Mesodermal cell (in vitro differentiated cells): Measurements from ENCODE around the gene SEMA3E.
"Not testable (repeated sequence)": the region's sequence is repeated elsewhere in the genome, so short reads cannot be mapped to it uniquely, and the experiment has no call there.

ENCODE experiments used
- H3K27ac ChIP-seq: 2 replicates; pipeline ENCODE4 v1.7.0; 2013; ENCODE audit warnings: mild to moderate bottlenecking, low read depth, low read length, moderate library complexity; ENCODE audit not compliant: severe bottlenecking
- H3K36me3 ChIP-seq: 2 replicates; pipeline ENCODE4 v1.7.1; 2013; ENCODE audit warnings: mild to moderate bottlenecking, low read length, moderate library complexity; ENCODE audit not compliant: control insufficient read depth, insufficient read depth
- H3K4me1 ChIP-seq: one replicate; pipeline ENCODE4 v1.7.1; 2013; ENCODE audit warnings: mild to moderate bottlenecking, low read length; ENCODE audit not compliant: insufficient read depth, control insufficient read depth, poor library complexity, severe bottlenecking
- H3K4me3 ChIP-seq: 2 replicates; pipeline ENCODE4 v1.7.0; 2013; ENCODE audit warnings: low read length, control low read depth, mild to moderate bottlenecking; ENCODE audit not compliant: insufficient read depth, poor library complexity, severe bottlenecking; ENCODE audit errors: extremely low read depth
- H3K9me3 ChIP-seq: 2 replicates; pipeline ENCODE4 v1.7.1; 2013; ENCODE audit warnings: mild to moderate bottlenecking, low read length, moderate library complexity; ENCODE audit not compliant: control insufficient read depth
- WGBS, 2 experiments: methylation state at CpG; one replicate each; pipeline ENCODE4 v1.1.5; 2013; ENCODE audit warnings: missing lambda C conversion rate in 2 of 2; ENCODE audit not compliant: insufficient coverage in 2 of 2; 5-methylcytosine and 5-hydroxymethylcytosine counted together

The SEMA3E gene

GRCh38 chr7:83451501-83452045 is 197.4 kb downstream of the SEMA3E start:
- 65 to 75% methylated on average over 3 of the region's 4 CpGs for WGBS, 2 experiments
- H3K27ac ChIP-seq = no peak overlapping the region
- H3K36me3 ChIP-seq = no peaks in the 10 kb centered on the region
- no peak overlapping the region for H3K4me3 ChIP-seq
- no peaks in the 10 kb centered on the region for H3K4me1 ChIP-seq
- H3K9me3 ChIP-seq = no peaks in the 10 kb centered on the region

GRCh38 chr7:83449781-83450180 is 199.2 kb downstream of the SEMA3E start:
- Histone ChIP-seq H3K36me3 (no peaks in the 10 kb centered on the region), H3K4me1 (no peaks in the 10 kb centered on the region), H3K4me3 (no peak overlapping the region), H3K27ac (no peak overlapping the region), H3K9me3 (no peaks in the 10 kb centered on the region)

DNA sequence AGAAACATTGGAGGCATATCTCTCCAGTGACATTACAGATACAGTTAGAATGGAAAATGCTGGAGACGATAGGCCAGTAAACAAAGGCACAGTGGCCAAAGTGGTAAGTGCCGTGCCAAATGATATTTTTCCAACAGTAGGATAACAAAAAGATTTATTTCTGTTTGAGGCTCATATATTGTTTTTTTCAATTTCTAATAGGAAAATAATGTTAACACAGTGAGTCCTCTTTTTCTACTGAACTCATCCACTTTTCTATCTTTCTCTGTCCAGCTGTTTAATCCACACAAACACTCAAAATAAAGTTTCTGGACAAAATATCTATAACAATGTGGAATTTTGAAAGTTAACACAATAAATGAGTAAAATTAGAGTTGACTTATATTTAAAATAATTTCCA is 201.3 kb downstream of the SEMA3E start:
- Histone ChIP-seq H3K4me3 (no peak overlapping the region), H3K36me3 (no peaks in the 10 kb centered on the region), H3K9me3 (no peaks in the 10 kb centered on the region), H3K27ac (no peak overlapping the region), H3K4me1 (no peaks in the 10 kb centered on the region)
- 100% methylated on average over 1 of the region's 2 CpGs; no CpG with 5 or more reads in 1 of the 2 experiments for WGBS, 2 experiments

GRCh38 chr7:83446102-83446669 is 202.8 kb downstream of the SEMA3E start:
- Histone ChIP-seq H3K36me3 (no peaks in the 10 kb centered on the region), H3K4me1 (no peaks in the 10 kb centered on the region), H3K9me3 (no peaks in the 10 kb centered on the region), H3K4me3 (no peak overlapping the region), H3K27ac (no peak overlapping the region)
- 0 to 40% methylated on average over 1 of the region's 4 CpGs for WGBS, 2 experiments

DNA sequence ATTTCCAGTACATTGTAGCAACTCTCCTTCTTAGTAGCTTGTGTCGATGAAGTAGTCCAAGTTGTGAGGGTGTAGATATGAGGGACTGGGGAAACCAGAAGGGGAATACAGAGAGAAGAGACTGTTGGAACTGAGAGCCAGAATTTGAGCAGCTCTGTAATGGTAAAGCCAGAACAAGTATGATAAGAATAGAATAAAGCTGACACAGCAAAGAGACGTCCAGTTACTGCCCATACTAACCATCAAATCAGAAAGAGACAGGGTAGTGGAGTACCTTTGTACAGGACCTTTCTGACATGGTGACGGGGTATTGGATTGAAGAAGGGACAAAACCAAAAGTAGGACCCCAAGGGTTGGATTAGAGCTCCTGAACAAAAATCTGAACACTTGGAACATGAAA is 206.0 kb downstream of the SEMA3E start:
- Histone ChIP-seq H3K9me3 (no peaks in the 10 kb centered on the region), H3K4me1 (no peaks in the 10 kb centered on the region), H3K4me3 (no peak overlapping the region), H3K36me3 (no peaks in the 10 kb centered on the region), H3K27ac (no peak overlapping the region)
- WGBS, 2 experiments = 93 to 100% methylated on average over 1 to 2 of the region's 3 CpGs

DNA sequence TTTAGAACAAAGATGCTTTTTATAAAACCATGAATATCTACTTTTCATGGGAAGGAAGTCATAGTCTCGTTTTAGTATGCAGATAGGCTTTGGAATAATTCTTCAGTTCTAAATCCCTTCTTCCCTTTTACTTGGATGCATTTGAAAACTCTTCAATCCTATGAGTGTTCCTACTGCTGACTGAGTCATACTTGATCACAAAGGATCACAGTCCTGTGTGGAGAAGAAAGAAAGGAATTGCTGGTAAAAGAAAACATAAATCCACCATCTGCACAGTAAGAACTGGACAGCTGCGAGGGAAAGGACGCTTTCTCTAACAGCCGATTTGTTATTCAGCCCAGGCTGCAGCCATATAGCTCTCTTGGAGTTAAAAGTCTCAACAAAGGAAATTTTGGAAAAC is 209.9 kb downstream of the SEMA3E start:
- no peaks in the 10 kb centered on the region for H3K4me1 ChIP-seq
- H3K27ac ChIP-seq = no peak overlapping the region
- H3K9me3 ChIP-seq = no peaks in the 10 kb centered on the region
- WGBS, 2 experiments = 83 to 87% methylated on average over 1 to 4 of the region's 4 CpGs
- no peak overlapping the region for H3K4me3 ChIP-seq
- H3K36me3 ChIP-seq = no peaks in the 10 kb centered on the region

- H3K36me3 ChIP-seq, H3K4me1 ChIP-seq, H3K4me3 ChIP-seq, H3K27ac ChIP-seq, H3K9me3 ChIP-seq: not testable (repeated sequence)
- 84 to 100% methylated on average over 3 to 4 of the region's 5 CpGs for WGBS, 2 experiments
Observed at GRCh38 chr7:83430289-83430688, 218.7 kb downstream of the SEMA3E start.

DNA sequence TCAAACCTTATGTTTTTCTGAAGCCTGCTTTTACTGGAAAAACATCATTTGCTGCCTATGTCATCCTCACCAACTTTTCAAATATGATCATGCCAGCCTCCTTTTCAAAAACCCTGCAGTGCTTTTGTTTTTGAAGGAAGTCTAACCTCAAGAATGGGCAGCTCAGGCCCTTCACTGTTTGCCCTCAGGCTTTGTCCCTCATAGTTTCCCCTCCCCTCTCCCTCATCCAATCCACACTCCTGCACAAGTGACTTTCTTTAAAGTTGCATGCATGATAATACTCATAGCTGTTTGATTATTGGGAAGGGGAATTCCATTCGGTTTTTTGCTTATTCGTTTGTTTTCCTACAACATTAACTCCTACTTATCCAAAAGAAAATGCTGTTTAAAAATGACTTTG is 219.4 kb downstream of the SEMA3E start:
- Histone ChIP-seq H3K27ac (no peak overlapping the region), H3K4me1 (no peaks in the 10 kb centered on the region), H3K9me3 (no peaks in the 10 kb centered on the region), H3K36me3 (no peaks in the 10 kb centered on the region), H3K4me3 (no peak overlapping the region)
- no CpG with 5 or more reads among the region's 2 CpGs for WGBS, 2 experiments

GRCh38 chr7:83427884-83428283 is 221.1 kb downstream of the SEMA3E start:
- no peak overlapping the region for H3K27ac ChIP-seq
- no peaks in the 10 kb centered on the region for H3K9me3 ChIP-seq
- 60 to 71% methylated on average over 1 of the region's 1 CpG for WGBS, 2 experiments
- no peaks in the 10 kb centered on the region for H3K36me3 ChIP-seq
- no peak overlapping the region for H3K4me3 ChIP-seq
- no peaks in the 10 kb centered on the region for H3K4me1 ChIP-seq

- no CpG with 5 or more reads among the region's 3 CpGs for WGBS, 2 experiments
- H3K36me3 ChIP-seq = no peaks in the 10 kb centered on the region
Observed at GRCh38 chr7:83426325-83426724, 222.6 kb downstream of the SEMA3E start.

GRCh38 chr7:83419013-83419412 is 229.9 kb downstream of the SEMA3E start:
- WGBS, 2 experiments = 86 to 100% methylated on average over 1 of the region's 1 CpG
- H3K36me3 ChIP-seq = no peaks in the 10 kb centered on the region
- no peaks in the 10 kb centered on the region for H3K4me1 ChIP-seq

More at GRCh38 chr7:83426325-83426724, 222.6 kb downstream of the SEMA3E start:
- no peak overlapping the region for H3K27ac ChIP-seq
- no peaks in the 10 kb centered on the region for H3K4me1 ChIP-seq
- H3K9me3 ChIP-seq = no peaks in the 10 kb centered on the region
- H3K4me3 ChIP-seq = no peak overlapping the region

More at GRCh38 chr7:83419013-83419412, 229.9 kb downstream of the SEMA3E start:
- Histone ChIP-seq H3K9me3 (no peaks in the 10 kb centered on the region), H3K27ac (no peak overlapping the region), H3K4me3 (no peak overlapping the region)
